ENCODE data around the gene EXOC4.

The EXOC4 gene

GRCh38 chr7:133568544-133568943 lies 315.7 kb downstream of the EXOC4 start:
- H2AFZ ChIP-seq (ENCODE audit: low read length): no peak overlapping the region
- no peaks in the 10 kb centered on the region for H3K4me1 ChIP-seq (ENCODE audit: insufficient read depth, low read length, severe bottlenecking)
- H3K27me3 ChIP-seq (ENCODE audit: insufficient read depth, low read length): no peaks in the 10 kb centered on the region
- H3K36me3 ChIP-seq (ENCODE audit: insufficient read depth, low read length): no peaks in the 10 kb centered on the region
- H4K20me1 ChIP-seq (ENCODE audit: insufficient read depth, low read length): no peaks in the 10 kb centered on the region
- 0 out of 2 replicates have a peak, but pooled peaks cover 3% of the 10 kb centered on the region for H3K9me3 ChIP-seq (ENCODE audit: low read length)
- H3K4me3 ChIP-seq (ENCODE audit: low read depth, low read length, poor library complexity, severe bottlenecking): no peak overlapping the region
- TF ChIP-seq EZH2 (IDR thresholded peaks at IDR 0.05; ENCODE audit: borderline replicate concordance, low read length): no peak
- no peak for TF ChIP-seq CTCF (IDR thresholded peaks at IDR 0.05; ENCODE audit: low read length)
- no peaks in the 10 kb centered on the region for H3K9me2 ChIP-seq (ENCODE audit: low read depth, low read length)
- H3K9ac ChIP-seq (ENCODE audit: low read length): no peak overlapping the region
- H3K27ac ChIP-seq (ENCODE audit: low read depth, low read length, poor library complexity, severe bottlenecking): no peak overlapping the region
- H3F3A ChIP-seq (ENCODE audit: insufficient read depth, low read length): no peaks in the 10 kb centered on the region
- H3K4me2 ChIP-seq (ENCODE audit: low read length): no peak overlapping the region
- no peaks in the 10 kb centered on the region for H3K79me2 ChIP-seq (ENCODE audit: insufficient read depth, low read length)

- H3K27ac ChIP-seq (ENCODE audit: low read depth, low read length, poor library complexity, severe bottlenecking): no peak overlapping the region
- no peaks in the 10 kb centered on the region for H3K36me3 ChIP-seq (ENCODE audit: insufficient read depth, low read length)
- H3K9me3 ChIP-seq (ENCODE audit: low read length): 0 out of 2 replicates have a peak, but pooled peaks cover 3% of the 10 kb centered on the region
- no peaks in the 10 kb centered on the region for H3K79me2 ChIP-seq (ENCODE audit: insufficient read depth, low read length)
- no peaks in the 10 kb centered on the region for H3K9me2 ChIP-seq (ENCODE audit: low read depth, low read length)
- no peaks in the 10 kb centered on the region for H3K27me3 ChIP-seq (ENCODE audit: insufficient read depth, low read length)
- H2AFZ ChIP-seq (ENCODE audit: low read length): no peak overlapping the region
- no peak overlapping the region for H3K4me3 ChIP-seq (ENCODE audit: low read depth, low read length, poor library complexity, severe bottlenecking)
- TF ChIP-seq CTCF (IDR thresholded peaks at IDR 0.05; ENCODE audit: low read length): no peak
- TF ChIP-seq EZH2 (IDR thresholded peaks at IDR 0.05; ENCODE audit: borderline replicate concordance, low read length): no peak
- H4K20me1 ChIP-seq (ENCODE audit: insufficient read depth, low read length): no peaks in the 10 kb centered on the region
- no peak overlapping the region for H3K9ac ChIP-seq (ENCODE audit: low read length)
- H3F3A ChIP-seq (ENCODE audit: insufficient read depth, low read length): no peaks in the 10 kb centered on the region
- no peaks in the 10 kb centered on the region for H3K4me1 ChIP-seq (ENCODE audit: insufficient read depth, low read length, severe bottlenecking)
- no peak overlapping the region for H3K4me2 ChIP-seq (ENCODE audit: low read length)
Observed at GRCh38 chr7:133570321-133570720, 317.4 kb downstream of the EXOC4 start.

- Histone ChIP-seq H3K9me2 (ENCODE audit: low read depth, low read length) (no peaks in the 10 kb centered on the region), H4K20me1 (ENCODE audit: insufficient read depth, low read length) (no peaks in the 10 kb centered on the region), H3K4me3 (ENCODE audit: low read depth, low read length, poor library complexity, severe bottlenecking) (no peak overlapping the region), H2AFZ (ENCODE audit: low read length) (no peak overlapping the region), H3K27me3 (ENCODE audit: insufficient read depth, low read length) (no peaks in the 10 kb centered on the region), H3K27ac (ENCODE audit: low read depth, low read length, poor library complexity, severe bottlenecking) (no peak overlapping the region), H3K36me3 (ENCODE audit: insufficient read depth, low read length) (no peaks in the 10 kb centered on the region), H3K9ac (ENCODE audit: low read length) (no peak overlapping the region), H3K79me2 (ENCODE audit: insufficient read depth, low read length) (no peaks in the 10 kb centered on the region), H3K4me2 (ENCODE audit: low read length) (no peak overlapping the region), H3F3A (ENCODE audit: insufficient read depth, low read length) (no peaks in the 10 kb centered on the region), H3K4me1 (ENCODE audit: insufficient read depth, low read length, severe bottlenecking) (no peaks in the 10 kb centered on the region), H3K9me3 (ENCODE audit: low read length) (0 out of 2 replicates have a peak, but pooled peaks cover 3% of the 10 kb centered on the region)
- TF ChIP-seq EZH2 (IDR thresholded peaks at IDR 0.05; ENCODE audit: borderline replicate concordance, low read length) (no peak), CTCF (IDR thresholded peaks at IDR 0.05; ENCODE audit: low read length) (no peak)
Observed at GRCh38 chr7:133571076-133571475, 318.2 kb downstream of the EXOC4 start.

Data from OCI-LY1 (cell line).